Measurements from ENCODE around the gene CCDC71L.

Gene CCDC71L

DNA sequence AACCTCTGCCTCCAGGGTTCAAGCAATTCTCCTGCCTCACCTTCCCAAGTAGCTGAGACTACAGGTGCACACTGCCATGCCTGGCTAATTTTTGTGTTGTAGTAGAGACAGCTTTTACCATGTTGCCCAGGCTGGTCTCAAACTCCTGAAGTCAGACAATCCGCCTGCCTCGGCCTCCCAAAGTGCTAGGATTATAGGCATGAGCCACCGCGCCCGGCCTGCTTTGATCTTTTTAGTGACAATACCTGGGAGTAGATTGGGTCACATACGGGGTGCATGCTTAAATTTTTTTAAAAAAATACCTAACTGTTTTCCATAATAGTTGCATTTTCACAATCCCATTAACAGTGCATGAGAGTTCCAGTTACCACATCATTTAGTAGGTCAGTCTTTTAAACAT is 47.7 kb downstream of the CCDC71L start:
- Histone ChIP-seq H3K27me3 (ENCODE audit: control insufficient read depth, insufficient read depth, low read length) (no peaks in the 10 kb centered on the region), H3K36me3 (ENCODE audit: control insufficient read depth, insufficient read depth, low read length) (no peaks in the 10 kb centered on the region), H3K4me3 (ENCODE audit: low read depth, low read length) (no peak overlapping the region), H3K9me3 (ENCODE audit: control insufficient read depth, insufficient read depth, low read length) (no peaks in the 10 kb centered on the region), H3K9ac (ENCODE audit: low read depth, low read length) (no peak overlapping the region), H3K27ac (ENCODE audit: low read depth, low read length) (no peak overlapping the region), H3K4me1 (ENCODE audit: control insufficient read depth, insufficient read depth, low read length) (peaks cover 5% of the 10 kb centered on the region; the same call in 1 of the 2 replicates)

DNA sequence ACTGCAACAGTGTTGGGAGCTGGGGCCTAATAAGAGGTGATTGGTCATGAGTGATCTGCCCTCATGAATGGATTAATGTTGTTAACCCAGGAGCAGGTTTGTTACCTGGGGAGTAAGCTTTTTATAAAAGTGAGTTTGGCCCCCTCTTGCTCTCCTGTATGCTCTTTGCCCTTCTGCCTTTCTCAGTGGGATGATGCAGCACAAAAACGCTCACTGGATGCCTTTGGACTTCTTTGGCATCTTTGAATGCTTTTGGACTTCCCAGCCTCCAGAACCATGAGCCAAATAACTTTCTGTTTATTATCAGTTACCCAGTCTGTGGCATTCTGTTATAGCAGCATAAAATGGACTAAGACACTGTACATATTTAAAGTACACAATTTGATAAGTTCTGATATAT is 48.5 kb downstream of the CCDC71L start:
- H3K27ac ChIP-seq (ENCODE audit: low read depth, low read length) = no peak overlapping the region
- H3K9me3 ChIP-seq (ENCODE audit: control insufficient read depth, insufficient read depth, low read length) = no peaks in the 10 kb centered on the region
- no peak overlapping the region for H3K9ac ChIP-seq (ENCODE audit: low read depth, low read length)
- H3K4me1 ChIP-seq (ENCODE audit: control insufficient read depth, insufficient read depth, low read length) = peaks cover 5% of the 10 kb centered on the region; the same call in 1 of the 2 replicates
- H3K4me3 ChIP-seq (ENCODE audit: low read depth, low read length) = no peak overlapping the region
- H3K27me3 ChIP-seq (ENCODE audit: control insufficient read depth, insufficient read depth, low read length) = no peaks in the 10 kb centered on the region
- H3K36me3 ChIP-seq (ENCODE audit: control insufficient read depth, insufficient read depth, low read length) = no peaks in the 10 kb centered on the region

DNA sequence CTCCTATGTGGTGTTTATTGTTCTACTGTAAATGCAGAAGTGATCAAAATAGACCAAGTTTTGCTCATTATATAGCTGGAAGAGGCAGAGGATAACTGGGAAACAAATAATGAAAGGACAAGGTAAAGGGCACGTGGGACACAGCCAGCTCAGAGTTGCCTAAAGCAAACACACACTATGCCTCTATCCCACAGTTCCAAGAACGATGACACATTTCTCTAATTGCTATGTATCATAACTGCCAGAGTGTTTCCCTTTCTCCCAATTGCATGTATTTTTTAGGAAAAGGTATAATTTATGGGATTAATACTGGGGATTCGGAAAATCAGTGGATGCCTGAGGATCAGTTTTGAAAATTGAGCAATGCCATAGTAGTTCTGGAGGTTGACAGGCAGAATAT is 49.0 kb downstream of the CCDC71L start:
- H3K4me3 ChIP-seq (ENCODE audit: low read depth, low read length) = no peak overlapping the region
- peaks cover 5% of the 10 kb centered on the region; the same call in 1 of the 2 replicates for H3K4me1 ChIP-seq (ENCODE audit: control insufficient read depth, insufficient read depth, low read length)
- H3K9ac ChIP-seq (ENCODE audit: low read depth, low read length) = no peak overlapping the region
- H3K27ac ChIP-seq (ENCODE audit: low read depth, low read length) = no peak overlapping the region
- H3K36me3 ChIP-seq (ENCODE audit: control insufficient read depth, insufficient read depth, low read length) = no peaks in the 10 kb centered on the region
- no peaks in the 10 kb centered on the region for H3K9me3 ChIP-seq (ENCODE audit: control insufficient read depth, insufficient read depth, low read length)
- no peaks in the 10 kb centered on the region for H3K27me3 ChIP-seq (ENCODE audit: control insufficient read depth, insufficient read depth, low read length)

DNA sequence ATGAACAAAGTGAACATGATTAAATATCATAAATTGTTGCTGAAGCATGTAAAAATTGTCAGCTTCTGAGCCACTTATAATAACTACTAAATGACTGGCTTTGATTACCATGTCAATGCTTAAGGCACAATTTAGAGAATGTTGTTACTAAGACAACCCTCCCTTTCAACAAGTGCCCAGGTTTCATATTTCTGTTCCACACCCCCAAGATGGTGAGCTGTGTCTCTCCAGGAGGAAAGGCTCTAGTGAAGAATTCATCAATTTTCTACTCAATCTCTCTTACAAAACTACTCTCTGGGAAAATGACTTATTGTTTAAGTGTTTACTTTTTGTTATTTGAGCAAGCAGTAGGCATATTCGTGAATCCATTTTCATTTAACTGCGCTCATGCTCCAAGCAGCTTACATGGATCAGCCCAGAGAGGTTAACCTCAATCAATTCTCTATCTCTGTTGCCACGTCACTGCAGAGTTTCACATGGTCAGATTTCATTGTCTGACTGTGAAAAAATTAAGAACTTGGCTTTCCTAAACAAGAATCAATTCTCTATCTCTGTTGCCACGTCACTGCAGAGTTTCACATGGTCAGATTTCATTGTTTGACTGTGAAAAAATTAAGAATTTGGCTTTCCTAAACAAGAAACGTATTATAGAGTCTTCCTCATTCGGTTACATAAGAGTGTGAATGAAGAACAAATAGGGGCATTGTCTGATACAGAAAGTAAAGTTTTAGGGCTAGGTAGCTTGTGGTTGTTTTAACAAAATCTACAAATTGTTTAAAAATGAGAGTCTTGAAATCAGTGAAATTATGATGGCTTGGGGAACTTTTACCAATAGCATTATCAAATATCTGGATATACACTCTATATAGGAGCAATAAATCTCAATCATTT is 49.7 kb downstream of the CCDC71L start:
- Histone ChIP-seq H3K27ac (ENCODE audit: low read depth, low read length) (no peak overlapping the region), H3K4me1 (ENCODE audit: control insufficient read depth, insufficient read depth, low read length) (peaks cover 5% of the 10 kb centered on the region; the same call in 1 of the 2 replicates), H3K27me3 (ENCODE audit: control insufficient read depth, insufficient read depth, low read length) (no peaks in the 10 kb centered on the region), H3K4me3 (ENCODE audit: low read depth, low read length) (no peak overlapping the region), H3K36me3 (ENCODE audit: control insufficient read depth, insufficient read depth, low read length) (no peaks in the 10 kb centered on the region), H3K9ac (ENCODE audit: low read depth, low read length) (no peak overlapping the region), H3K9me3 (ENCODE audit: control insufficient read depth, insufficient read depth, low read length) (no peaks in the 10 kb centered on the region)

DNA sequence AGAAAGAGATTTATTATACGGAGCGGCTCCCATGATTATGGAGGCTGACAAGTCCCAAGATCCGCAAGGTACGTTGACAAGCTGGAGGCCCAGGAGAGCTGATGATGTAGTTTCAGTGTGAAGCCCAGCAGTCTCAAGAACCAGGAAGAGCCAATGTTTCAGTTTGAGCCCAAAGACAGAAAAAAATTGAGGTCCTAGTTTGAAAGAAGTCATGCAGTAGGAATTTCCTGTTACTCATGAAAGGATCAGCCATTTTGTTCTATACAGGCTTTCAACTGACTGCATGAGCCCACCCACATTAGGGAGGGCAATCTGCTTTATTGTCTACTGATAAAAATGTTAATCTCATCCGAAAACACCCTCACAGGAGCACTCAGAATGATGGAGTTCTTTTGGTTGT is 51.5 kb downstream of the CCDC71L start:
- no peak overlapping the region for H3K27ac ChIP-seq (ENCODE audit: low read depth, low read length)
- no peak overlapping the region for H3K9ac ChIP-seq (ENCODE audit: low read depth, low read length)
- H3K36me3 ChIP-seq (ENCODE audit: control insufficient read depth, insufficient read depth, low read length) = no peaks in the 10 kb centered on the region
- peaks cover 5% of the 10 kb centered on the region; the same call in 1 of the 2 replicates for H3K4me1 ChIP-seq (ENCODE audit: control insufficient read depth, insufficient read depth, low read length)
- H3K9me3 ChIP-seq (ENCODE audit: control insufficient read depth, insufficient read depth, low read length) = no peaks in the 10 kb centered on the region
- H3K4me3 ChIP-seq (ENCODE audit: low read depth, low read length) = no peak overlapping the region
- no peaks in the 10 kb centered on the region for H3K27me3 ChIP-seq (ENCODE audit: control insufficient read depth, insufficient read depth, low read length)

DNA sequence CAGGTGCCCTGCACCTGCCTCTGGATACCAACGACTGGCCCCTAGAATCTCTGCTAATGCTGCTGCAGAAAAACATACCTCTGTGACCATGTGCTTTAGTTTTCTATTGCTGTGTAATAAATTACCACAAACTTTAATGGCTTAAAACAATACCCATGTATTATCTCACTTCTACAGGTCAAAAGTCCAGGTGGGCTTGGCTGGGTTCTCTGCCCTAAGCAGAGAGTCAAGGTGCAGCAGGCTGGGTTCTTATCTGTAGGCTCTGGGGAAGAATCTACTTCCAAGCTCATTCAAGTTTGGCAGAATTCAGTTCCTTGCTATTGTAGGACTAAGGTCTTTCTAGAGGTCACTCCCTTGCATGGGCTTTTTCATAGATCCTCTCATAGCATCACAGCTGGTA is 52.3 kb downstream of the CCDC71L start:
- Histone ChIP-seq H3K9ac (ENCODE audit: low read depth, low read length) (no peak overlapping the region), H3K4me3 (ENCODE audit: low read depth, low read length) (no peak overlapping the region), H3K36me3 (ENCODE audit: control insufficient read depth, insufficient read depth, low read length) (no peaks in the 10 kb centered on the region), H3K9me3 (ENCODE audit: control insufficient read depth, insufficient read depth, low read length) (no peaks in the 10 kb centered on the region), H3K27ac (ENCODE audit: low read depth, low read length) (no peak overlapping the region), H3K27me3 (ENCODE audit: control insufficient read depth, insufficient read depth, low read length) (no peaks in the 10 kb centered on the region), H3K4me1 (ENCODE audit: control insufficient read depth, insufficient read depth, low read length) (peaks cover 5% of the 10 kb centered on the region; the same call in 1 of the 2 replicates)
